Lung (tissue), 12 donors: ENCODE results near the gene MMP11. TPM values are rescaled to one million over a fixed set of nuclear protein-coding genes. Genes with fewer than 3 reads are reported as not detected.

Experiments
- ATAC-seq: fragments of 200-7000 bp; cut with Tn5 transposase; one replicate; pipeline ENCODE4 v1.9.1; 2020; ENCODE audit warnings: moderate number of reproducible peaks; ENCODE audit not compliant: insufficient read depth, low FRiP score
- DNase-seq, 3 donors: peaks; one replicate each; pipeline ENCODE4 v3.0.0-alpha.2; 2013 to 2017
- H3K27ac ChIP-seq, 2 donors: one replicate each; pipeline ENCODE4 v1.5.1; 2013; ENCODE audit warnings: mild to moderate bottlenecking in 2 of 2, moderate library complexity in 2 of 2, control low read depth in 1 of 2, inconsistent platforms in 1 of 2, low read depth in 1 of 2, low read length in 1 of 2
- H3K27me3 ChIP-seq, 3 donors: one replicate each; pipeline ENCODE4 v1.5.1; 2013; ENCODE audit warnings: low read length in 2 of 3; ENCODE audit not compliant: control insufficient read depth in 3 of 3, insufficient read depth in 3 of 3
- H3K36me3 ChIP-seq, 4 donors: one replicate each; pipeline ENCODE4 v1.5.1; 2013; ENCODE audit warnings: low read length in 4 of 4, mild to moderate bottlenecking in 1 of 4, moderate library complexity in 1 of 4; ENCODE audit not compliant: control insufficient read depth in 4 of 4, insufficient read depth in 4 of 4
- H3K4me1 ChIP-seq, 5 donors: one replicate each; pipeline ENCODE4 v1.5.1; 2013; ENCODE audit warnings: low read length in 5 of 5, mild to moderate bottlenecking in 2 of 5, moderate library complexity in 1 of 5; ENCODE audit not compliant: control insufficient read depth in 5 of 5, insufficient read depth in 5 of 5
- H3K4me3 ChIP-seq: one replicate; pipeline ENCODE4 v1.5.1; 2013; ENCODE audit warnings: mild to moderate bottlenecking, control low read depth, moderate library complexity
- H3K9ac ChIP-seq, 2 donors: one replicate each; pipeline ENCODE4 v1.5.1; 2013; ENCODE audit warnings: low read length in 2 of 2, control low read depth in 1 of 2; ENCODE audit not compliant: insufficient read depth in 1 of 2
- H3K9me3 ChIP-seq, 4 donors: one replicate each; pipeline ENCODE4 v1.5.1; 2013; ENCODE audit warnings: low read length in 3 of 4, mild to moderate bottlenecking in 1 of 4, moderate library complexity in 1 of 4; ENCODE audit not compliant: control insufficient read depth in 4 of 4, insufficient read depth in 3 of 4
- WGBS, 2 donors: extraction: QIAGEN DNeasy Blood & Tissue Kit; methylation state at CpG; one replicate each; pipeline ENCODE4 v1.1.7; 2013; 5-methylcytosine and 5-hydroxymethylcytosine counted together
- polyA plus RNA-seq, 2 donors: library from polyadenylated mRNA; stranded (reverse); fragments of 200-250 nt; gene quantifications; one replicate each; pipeline ENCODE4 v1.2.1, GENCODE V29; 2013
- total RNA-seq, 2 donors: library from RNA; depleted of rRNA in 1 of 2; stranded (reverse); fragments of >200 nt in 1 of 2; gene quantifications; one replicate each; pipeline ENCODE4 v1.2.1, GENCODE V29; 2014 to 2021
- TF ChIP-seq, protein P1 (sequence below): IDR thresholded peaks from 2 replicates; pipeline ENCODE4 v1.5.1; 2012; ENCODE audit warnings: mild to moderate bottlenecking; ENCODE audit errors: control extremely low read depth, extremely low read depth
- donor health status: control.
- donor health status: control.
- donor health status: Bipolar disorder and iron deficiency.
- donor health status: healthy.
- donor health status: DM: yes; HTN: yes; CAD: no.

MMP11 gene
- total and polyA plus RNA-seq, 4 donors: 0.43 to 2.6 (median 1.4) TPM

DNA sequence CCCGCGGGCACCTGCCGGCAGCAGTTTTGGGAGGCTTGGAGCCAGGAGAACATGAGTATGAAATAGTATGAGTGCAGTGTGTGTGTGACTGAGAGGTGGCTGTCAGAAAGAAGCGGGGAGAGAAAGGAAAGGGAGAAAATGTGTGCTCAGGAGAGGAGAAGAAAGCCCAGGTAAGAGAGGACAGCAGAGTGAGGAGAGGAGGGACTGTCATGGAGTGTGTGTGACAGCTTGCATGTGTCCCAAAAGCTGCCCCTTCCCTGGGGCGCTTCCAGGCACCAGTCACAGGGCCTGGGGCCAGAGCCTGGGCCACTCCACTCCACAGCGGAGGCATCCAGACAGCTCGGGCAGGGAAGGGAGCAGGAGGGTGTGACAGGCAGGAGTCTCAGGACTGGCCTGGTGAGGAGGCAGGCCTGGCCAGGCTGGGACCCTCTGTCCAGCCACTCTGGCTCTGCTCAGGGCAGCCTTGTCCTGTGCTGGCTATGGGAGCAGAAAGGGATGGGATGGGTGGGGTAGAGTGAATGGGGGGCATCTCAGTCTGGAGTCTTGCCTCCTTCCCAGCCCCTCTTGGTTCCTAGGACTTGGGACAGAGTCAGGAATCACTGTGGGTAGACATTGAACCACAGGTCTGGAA, 949 bp downstream of the MMP11 start:
- H3K27ac ChIP-seq: peak overlapping the region in 1 of 2 donors; percentile 77
- peaks cover 0 to 28% (median 14%) of the 10 kb centered on the region in 5 donors for H3K4me1 ChIP-seq
- no peaks in the 10 kb centered on the region for H3K27me3 ChIP-seq
- 73 to 77% methylated on average over 7 of the region's 7 CpGs for WGBS, 2 donors
- H3K9me3 ChIP-seq: no peaks in the 10 kb centered on the region
- DNase-seq: no peak
- no peaks in the 10 kb centered on the region for H3K36me3 ChIP-seq
- TF ChIP-seq, protein P1, sequence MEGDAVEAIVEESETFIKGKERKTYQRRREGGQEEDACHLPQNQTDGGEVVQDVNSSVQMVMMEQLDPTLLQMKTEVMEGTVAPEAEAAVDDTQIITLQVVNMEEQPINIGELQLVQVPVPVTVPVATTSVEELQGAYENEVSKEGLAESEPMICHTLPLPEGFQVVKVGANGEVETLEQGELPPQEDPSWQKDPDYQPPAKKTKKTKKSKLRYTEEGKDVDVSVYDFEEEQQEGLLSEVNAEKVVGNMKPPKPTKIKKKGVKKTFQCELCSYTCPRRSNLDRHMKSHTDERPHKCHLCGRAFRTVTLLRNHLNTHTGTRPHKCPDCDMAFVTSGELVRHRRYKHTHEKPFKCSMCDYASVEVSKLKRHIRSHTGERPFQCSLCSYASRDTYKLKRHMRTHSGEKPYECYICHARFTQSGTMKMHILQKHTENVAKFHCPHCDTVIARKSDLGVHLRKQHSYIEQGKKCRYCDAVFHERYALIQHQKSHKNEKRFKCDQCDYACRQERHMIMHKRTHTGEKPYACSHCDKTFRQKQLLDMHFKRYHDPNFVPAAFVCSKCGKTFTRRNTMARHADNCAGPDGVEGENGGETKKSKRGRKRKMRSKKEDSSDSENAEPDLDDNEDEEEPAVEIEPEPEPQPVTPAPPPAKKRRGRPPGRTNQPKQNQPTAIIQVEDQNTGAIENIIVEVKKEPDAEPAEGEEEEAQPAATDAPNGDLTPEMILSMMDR: no peak
- no peak for ATAC-seq
- H3K9ac ChIP-seq: no peak overlapping the region
- H3K4me3 ChIP-seq: no peak overlapping the region

DNA sequence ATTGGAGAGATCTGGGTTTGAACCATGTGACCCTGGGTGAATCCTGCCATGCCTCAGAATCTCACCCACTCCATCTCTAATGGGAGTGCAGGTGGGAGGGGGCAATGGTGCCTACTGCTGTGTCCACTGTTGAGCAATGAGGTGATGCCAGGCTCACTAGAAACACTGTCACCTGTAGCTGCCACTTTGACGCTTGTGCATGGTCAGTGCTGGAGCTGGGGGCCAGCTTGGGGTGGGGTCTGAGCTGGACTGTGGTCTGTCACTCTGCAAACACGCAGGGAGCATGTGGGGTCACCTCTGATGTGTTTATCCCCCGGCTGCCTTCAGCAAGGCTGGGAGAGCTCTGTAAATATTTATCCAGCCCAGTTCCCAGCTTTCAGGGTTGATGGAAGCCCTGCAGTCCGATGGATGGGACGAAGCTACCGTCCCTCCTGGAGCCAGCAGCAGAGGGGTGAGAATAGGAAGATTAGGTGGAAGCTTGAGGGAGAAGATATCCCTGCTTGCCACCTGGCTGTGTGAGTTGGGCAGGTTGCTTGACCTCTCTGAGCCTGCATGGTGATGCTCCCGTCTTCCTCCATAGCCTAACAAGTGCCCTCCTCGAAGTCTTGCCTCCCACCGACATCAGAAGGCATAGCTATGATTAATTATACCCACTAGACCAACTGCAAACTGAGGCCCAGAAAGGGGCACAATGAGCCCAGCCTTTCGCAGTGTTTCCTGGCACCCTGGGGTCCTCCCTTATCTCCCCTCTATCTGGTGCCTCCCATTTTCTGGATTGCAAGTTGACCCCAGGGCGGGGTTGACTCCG, 1.7 kb downstream of the MMP11 start:
- H3K9ac ChIP-seq: peak overlapping the region in 1 of 2 donors; percentile 13
- H3K27ac ChIP-seq: no peak overlapping the region
- ATAC-seq (no peak), DNase-seq (no peak)
- no peaks in the 10 kb centered on the region for H3K27me3 ChIP-seq
- H3K4me1 ChIP-seq: peaks cover 0 to 27% (median 14%) of the 10 kb centered on the region in 5 donors
- no peaks in the 10 kb centered on the region for H3K9me3 ChIP-seq
- TF ChIP-seq, protein P1: no peak
- no peaks in the 10 kb centered on the region for H3K36me3 ChIP-seq
- 72 to 79% methylated on average over 12 of the region's 12 CpGs for WGBS, 2 donors
- no peak overlapping the region for H3K4me3 ChIP-seq

DNA sequence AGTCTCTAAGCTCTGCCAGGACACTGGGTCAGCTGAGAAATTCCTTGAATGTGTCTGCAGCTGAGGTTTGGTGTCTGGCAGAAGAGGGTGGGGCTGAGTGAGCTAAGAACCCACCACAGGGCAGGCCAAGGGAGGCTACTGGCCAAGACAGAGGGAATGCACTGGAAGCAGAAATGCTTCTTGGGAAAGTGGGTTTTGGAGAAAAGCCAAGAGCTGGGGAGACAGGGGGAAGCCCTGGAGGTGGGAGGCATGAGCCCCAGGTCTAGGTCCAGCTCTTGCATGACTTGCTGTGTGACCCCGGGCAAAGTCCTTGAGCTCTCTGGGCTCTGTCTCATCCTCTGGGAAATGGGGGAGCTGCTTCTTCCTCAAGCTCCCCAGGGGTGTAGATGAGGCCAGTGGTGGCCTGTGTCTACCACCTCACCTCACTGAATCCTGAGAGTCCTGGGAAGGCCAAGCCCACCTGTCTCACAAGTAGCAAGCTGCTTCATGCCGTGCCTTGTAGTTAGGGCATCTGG, 2.3 kb downstream of the MMP11 start:
- ATAC-seq: no peak
- DNase-seq: peak; percentile 34 to 55 (median 41)
- H3K4me1 ChIP-seq: peaks cover 0 to 27% (median 14%) of the 10 kb centered on the region in 5 donors
- 71 to 89% methylated on average over 2 of the region's 2 CpGs for WGBS, 2 donors
- no peaks in the 10 kb centered on the region for H3K9me3 ChIP-seq
- TF ChIP-seq, protein P1: no peak
- no peaks in the 10 kb centered on the region for H3K36me3 ChIP-seq
- no peaks in the 10 kb centered on the region for H3K27me3 ChIP-seq
- no peak overlapping the region for H3K27ac ChIP-seq
- H3K9ac ChIP-seq: no peak overlapping the region
- H3K4me3 ChIP-seq: no peak overlapping the region
